Coronary artery (tissue), 2 donors: ENCODE measurements around the gene GHDC.
"Not testable (repeated sequence)": the region's sequence is repeated elsewhere in the genome, so short reads cannot be mapped to it uniquely, and the experiment has no call there.

Experiments
- DNase-seq: peaks from one replicate; pipeline ENCODE4 v3.0.0-alpha.2; 2017; ENCODE audit warnings: low spot score
- H3K27ac ChIP-seq, 2 donors: fragments of 200-600 bp; sonication (generic); one replicate each; pipeline ENCODE4 v1.5.1; 2016 to 2019
- H3K4me3 ChIP-seq: fragments of 200-600 bp; sonication (generic); 2 replicates; pipeline ENCODE4 v1.5.1; 2016; ENCODE audit warnings: mild to moderate bottlenecking, moderate library complexity
- CTCF ChIP-seq: fragments of 200-600 bp; sonication (generic); IDR thresholded peaks from one replicate; pipeline ENCODE4 v1.5.1; 2019; ENCODE audit warnings: antibody characterized with exemption

The GHDC gene

GRCh38 chr17:42214156-42214555, 19.9 kb upstream of the GHDC start:
- no peak for DNase-seq

GRCh38 chr17:42212382-42212781, 18.1 kb upstream of the GHDC start:
- DNase-seq = no peak
- no peak overlapping the region for H3K27ac ChIP-seq
- no peak overlapping the region for H3K4me3 ChIP-seq
- TF ChIP-seq CTCF = no peak

More at GRCh38 chr17:42214156-42214555, 19.9 kb upstream of the GHDC start:
- Histone ChIP-seq H3K27ac (no peak overlapping the region), H3K4me3 (no peak overlapping the region)
- TF ChIP-seq CTCF = no peak

- DNase-seq, H3K4me3 ChIP-seq, H3K27ac ChIP-seq: not testable (repeated sequence)
These were observed 17.6 kb upstream of the GHDC start for GRCh38 chr17:42211921-42212341.

- DNase-seq = no peak
- TF ChIP-seq CTCF = no peak
- Histone ChIP-seq H3K4me3 (no peak overlapping the region), H3K27ac (no peak overlapping the region)
These were observed 15.8 kb upstream of the GHDC start for GRCh38 chr17:42210046-42210445.

- H3K27ac ChIP-seq, DNase-seq, H3K4me3 ChIP-seq: not testable (repeated sequence)
These were observed 11.9 kb upstream of the GHDC start for GRCh38 chr17:42206153-42206612.

- no peak for DNase-seq
- H3K4me3 ChIP-seq = no peak overlapping the region
- H3K27ac ChIP-seq = no peak overlapping the region
- TF ChIP-seq CTCF = no peak
These were observed 9.1 kb upstream of the GHDC start for GRCh38 chr17:42203354-42203753.

- TF ChIP-seq CTCF = no peak
- H3K27ac ChIP-seq = no peak overlapping the region
- no peak for DNase-seq
- no peak overlapping the region for H3K4me3 ChIP-seq
These were observed 8.4 kb upstream of the GHDC start for GRCh38 chr17:42202696-42203095.

GRCh38 chr17:42202159-42202558, 7.9 kb upstream of the GHDC start:
- TF ChIP-seq CTCF = no peak
- H3K4me3 ChIP-seq = no peak overlapping the region
- H3K27ac ChIP-seq = no peak overlapping the region
- no peak for DNase-seq
